Activated naive CD4-positive, alpha-beta T cell treated with anti-CD3 and anti-CD28 coated beads, Interleukin-2, amount 50 U/mL, for 16 hours (primary cell): Measurements from ENCODE around the gene C2orf81.
"Not testable (repeated sequence)": the region's sequence is repeated elsewhere in the genome, so short reads cannot be mapped to it uniquely, and the experiment has no call there.

Experiments used
- DNase-seq: peaks from one replicate; pipeline ENCODE4 v3.0.0-alpha.2; 2020

Gene C2orf81

DNA sequence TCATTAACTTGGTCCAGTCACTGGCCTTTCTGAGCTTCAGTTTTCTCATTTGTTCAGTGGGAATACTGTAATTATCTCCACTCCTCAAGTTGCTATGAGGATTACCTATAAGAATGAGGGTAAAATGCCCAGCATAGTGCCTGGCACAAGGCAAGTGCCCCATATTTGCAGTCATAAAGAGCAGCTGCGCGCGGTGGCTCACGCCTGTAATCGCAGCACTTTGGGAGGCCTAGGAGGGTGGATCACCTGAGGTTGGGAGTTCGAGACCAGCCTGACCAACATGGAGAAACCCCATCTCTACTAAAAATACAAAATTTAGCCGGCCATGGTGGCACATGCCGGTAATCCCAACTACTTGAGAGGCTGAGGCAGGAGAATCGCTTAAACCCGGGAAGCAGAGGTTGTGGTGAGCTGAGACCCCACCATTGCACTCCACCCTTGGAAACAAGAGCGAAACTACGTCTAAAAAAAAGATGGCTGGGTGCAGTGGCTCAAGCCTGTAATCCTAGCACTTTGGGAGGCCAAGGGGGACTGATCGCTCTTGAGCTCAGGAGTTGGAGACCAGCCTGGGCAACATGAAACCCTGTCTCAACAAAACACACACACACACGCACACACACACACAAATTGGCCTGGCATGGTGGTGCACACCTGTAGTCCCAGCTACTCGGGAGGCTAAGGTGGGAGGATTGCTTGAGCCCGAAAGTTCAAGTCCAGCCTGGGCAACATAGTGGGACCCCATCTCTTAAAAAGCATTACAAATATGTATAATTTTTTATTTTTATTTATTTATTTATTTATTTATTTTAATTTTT lies 21.3 kb upstream of the C2orf81 start:
- DNase-seq = not testable (repeated sequence)

GRCh38 chr2:74441690-74442482 lies 20.5 kb upstream of the C2orf81 start, which contains the start of gene RTKN:
RTKN (minus strand) TSS chr2:74441937; CDS start chr2:74441816, 121 bp downstream.
- DNase-seq = peak; percentile 26

- DNase-seq = no peak
Observed at GRCh38 chr2:74441170-74441689, 19.8 kb upstream of the C2orf81 start.

GRCh38 chr2:74440378-74441169 lies 19.2 kb upstream of the C2orf81 start:
- DNase-seq = peak; percentile 53

DNA sequence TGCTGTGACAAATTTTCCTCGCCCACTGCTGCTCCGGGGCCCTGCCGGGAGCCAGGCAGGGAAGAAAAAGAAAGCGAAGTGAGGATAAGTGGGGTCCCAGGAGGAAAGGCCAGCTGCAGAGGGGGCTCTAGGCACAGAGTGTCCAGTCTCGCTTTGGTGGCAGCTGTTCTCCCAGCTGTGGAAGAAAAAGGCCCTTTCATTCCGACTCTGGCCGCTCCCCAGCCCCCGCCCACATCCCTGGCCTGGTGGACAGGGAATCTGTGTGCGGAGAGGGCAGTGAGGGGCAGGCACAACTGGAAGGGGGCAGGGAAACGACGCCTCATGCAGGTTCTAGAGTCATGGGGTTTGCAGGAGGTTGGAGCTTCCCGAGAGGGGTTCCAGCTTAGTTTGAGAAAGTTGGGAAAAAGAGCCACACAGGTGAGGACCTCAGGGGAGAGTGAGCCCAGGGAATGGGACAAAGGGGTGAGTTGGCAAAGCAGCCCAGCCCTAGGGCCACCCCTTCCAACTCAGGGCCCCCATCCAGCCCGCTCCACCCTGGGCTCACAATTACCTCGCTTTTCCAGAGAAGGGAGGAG lies 18.5 kb upstream of the C2orf81 start:
- no peak for DNase-seq

- DNase-seq = no peak
Observed at GRCh38 chr2:74439373-74439772, 18.0 kb upstream of the C2orf81 start.

GRCh38 chr2:74438248-74438647 lies 16.8 kb upstream of the C2orf81 start:
- no peak for DNase-seq

DNA sequence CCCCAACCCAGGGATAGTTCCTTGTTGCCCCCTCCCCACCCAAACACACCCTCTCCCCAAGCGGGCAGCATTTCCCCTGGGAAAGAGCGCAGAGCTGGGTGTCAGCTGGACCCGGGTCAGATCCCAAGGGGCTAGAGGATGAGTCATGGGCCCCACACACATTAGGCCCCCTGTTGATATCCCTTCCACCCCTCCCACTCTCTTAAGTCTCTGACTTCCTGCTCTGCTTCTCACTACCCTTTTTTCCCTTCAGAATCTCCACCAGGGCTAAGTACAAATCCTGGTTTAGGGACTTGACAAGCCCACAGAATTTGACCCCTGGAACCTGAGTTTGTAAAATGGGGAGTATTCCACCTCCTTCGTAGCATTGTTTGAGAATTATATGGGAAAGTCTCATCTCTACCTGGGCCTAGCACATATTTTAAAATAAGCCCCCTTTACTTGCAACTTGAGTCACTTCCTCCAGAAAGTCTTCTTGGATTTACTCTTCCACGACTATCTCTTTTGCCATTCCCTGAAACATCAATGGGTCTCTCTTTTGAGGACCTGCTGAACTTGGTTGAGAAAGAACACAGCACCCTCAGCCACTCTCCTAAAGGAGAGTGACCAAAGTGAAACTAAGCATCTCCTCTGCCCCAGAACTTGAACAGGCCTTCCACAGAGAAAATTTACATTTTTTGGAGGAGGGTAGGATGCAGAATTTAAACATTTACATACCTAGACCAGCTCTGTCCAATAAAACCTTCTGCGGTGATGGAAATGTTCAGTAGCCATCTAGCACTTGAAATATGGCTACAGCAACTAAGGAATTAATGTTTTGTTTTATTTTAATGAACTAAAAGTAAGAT lies 15.7 kb upstream of the C2orf81 start:
- no peak for DNase-seq

DNA sequence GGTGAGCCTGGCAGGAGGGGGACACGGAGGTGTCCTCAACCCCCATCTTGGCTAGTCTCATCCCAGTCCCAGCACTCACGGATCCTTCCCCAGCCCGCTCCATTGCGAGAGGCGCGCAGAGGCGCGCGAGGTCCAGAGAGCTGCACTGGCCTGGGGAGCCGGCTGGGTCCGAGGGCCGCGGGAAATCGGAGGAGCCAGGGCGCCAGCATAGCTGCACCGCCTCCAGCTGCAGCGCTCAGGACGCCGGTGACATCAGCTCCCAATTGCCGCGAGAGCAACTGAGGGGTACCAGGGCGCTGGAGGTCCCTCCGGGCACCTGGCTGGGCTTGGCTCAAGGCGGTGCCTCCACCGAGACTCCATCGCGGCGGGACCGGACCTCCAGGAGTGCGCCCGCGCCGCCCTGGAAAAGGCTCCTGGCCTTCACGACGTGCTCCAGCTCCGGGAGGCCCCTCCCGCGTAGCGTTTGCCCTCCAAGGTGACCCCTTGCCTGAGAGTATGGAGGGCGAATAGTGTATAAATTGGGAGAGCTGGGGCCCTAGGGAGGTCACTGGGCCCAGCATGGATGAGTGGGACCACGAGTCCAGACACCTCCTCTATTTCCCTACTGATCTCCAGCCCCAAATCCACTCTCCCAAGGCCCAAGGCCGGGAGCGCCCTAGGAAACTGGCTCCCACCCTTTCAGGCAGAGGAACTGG lies 14.8 kb upstream of the C2orf81 start:
- no peak for DNase-seq

GRCh38 chr2:74430502-74430901 lies 9.1 kb upstream of the C2orf81 start:
- no peak for DNase-seq

DNA sequence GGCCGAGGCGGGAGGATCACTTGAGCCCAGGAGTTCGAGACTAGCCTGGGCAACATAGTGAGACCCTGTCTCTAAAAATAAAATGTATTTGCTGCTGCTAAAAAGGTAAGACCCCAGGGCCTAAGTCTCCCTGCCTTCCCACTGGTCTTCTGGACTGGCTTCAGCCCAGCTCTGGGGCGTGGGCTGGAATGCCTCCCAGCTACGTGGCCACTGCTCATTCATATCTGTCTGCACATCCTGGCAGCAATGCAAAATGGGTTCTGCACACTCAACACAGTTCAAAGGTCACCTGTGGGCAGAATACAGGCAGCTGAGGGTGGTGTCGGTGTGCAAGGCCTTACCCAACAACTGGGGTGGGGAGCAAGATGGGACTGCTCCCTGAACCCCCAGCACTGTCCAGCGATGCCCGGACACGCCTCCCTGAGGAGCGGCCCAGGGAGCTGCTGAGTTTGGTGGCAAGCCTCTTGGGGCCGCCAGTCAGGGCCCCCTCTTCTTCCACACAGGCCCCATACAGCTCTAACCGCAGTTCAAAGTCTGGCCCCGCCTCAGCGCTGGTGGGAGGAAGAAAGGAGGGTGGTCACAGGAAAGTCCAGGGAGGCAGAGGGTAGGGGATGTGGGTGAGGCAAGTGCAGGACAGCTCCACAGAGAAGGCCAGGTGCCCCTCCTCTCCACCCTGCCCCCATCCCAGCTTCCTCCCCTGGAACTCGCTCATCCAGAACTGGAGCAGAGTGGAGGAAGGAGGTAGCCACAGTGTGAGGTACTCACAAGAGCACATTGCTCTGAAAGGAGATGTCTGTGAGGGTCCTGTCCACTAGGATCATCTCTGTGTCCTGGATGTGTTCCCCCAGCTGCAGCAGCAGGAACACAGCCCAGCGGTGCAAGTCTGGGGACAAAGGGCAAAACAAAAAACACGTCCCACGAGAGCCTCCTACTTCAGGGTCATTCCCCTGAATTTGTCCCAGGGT lies 8.3 kb upstream of the C2orf81 start:
- no peak for DNase-seq

DNA sequence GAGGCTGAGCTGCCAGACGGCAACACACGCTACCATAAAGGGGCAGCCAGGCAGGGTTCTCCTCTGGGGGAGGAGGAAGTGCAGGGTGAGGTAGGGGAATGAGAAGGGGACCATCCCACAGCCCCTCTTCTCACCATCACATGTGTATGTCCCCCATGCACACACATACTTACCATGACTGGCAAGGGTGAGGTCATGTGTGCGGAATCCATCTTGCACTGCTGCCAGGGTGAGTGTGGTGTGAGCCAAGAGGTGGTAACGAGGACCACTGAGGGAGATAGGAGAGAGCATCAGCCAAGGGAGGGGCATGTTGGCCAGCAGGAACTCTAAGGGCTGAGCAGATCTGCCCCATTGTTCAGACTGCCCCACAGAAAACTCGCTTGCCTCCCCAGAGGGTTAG lies 7.3 kb upstream of the C2orf81 start:
- no peak for DNase-seq

DNA sequence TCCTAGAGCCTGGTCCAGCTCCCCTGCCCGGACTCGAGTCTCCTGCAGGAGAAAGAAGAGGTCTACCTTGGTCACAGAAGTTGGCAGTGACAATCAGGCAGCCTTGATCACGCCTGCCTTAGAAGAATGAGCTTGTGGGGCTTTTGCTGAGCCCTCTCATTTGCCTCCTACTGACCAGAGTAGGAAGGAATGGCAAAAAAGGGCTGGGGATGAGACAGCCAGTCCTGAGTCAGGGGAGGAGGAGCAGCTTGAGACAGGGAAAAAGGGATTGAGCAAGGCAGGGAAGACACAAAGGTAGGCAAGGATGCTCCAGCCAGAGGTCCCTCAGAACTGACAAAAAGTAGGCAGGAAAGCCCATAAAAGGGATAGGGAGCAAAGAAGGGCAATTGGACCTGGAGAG lies 6.1 kb upstream of the C2orf81 start:
- DNase-seq = no peak

- DNase-seq = no peak
Observed at GRCh38 chr2:74426181-74426758, 4.9 kb upstream of the C2orf81 start.

DNA sequence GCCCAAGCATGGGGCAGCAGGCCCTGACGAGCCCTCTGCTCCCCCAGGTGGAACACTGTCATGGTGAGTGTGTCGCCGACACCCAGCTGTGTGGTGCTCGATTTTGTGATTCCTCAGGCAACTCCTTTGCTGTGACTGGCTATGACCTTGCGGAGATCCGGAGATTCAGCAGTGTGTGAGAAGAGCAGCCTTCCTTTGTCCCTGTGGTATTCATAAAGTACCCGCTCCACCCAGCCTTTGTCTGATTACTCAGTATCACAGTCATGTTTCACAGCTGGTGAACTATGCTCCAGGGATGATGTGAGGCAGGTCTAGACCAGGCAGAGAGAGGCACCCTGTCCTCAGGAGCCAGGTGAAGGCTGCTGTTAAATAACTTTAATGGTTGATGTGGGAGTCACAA lies 4.1 kb upstream of the C2orf81 start:
- no peak for DNase-seq

DNA sequence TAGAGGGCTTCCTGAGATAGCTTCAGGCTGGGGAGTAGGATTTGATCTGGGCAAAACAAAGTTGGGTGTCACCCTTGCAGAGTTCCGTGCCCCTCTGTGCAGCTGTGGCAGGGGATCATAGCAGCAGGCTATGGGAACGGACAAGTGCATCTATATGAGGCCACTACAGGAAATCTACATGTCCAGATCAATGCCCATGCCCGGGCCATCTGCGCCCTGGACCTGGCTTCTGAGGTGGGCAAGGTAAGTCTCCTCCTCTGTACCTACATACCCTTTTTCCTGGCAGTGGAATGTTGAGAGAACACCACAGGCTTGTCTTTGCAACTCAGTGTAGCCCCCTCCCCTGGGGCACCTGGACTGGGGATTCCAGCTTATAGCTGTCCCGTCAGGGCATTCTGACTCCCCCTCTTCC lies 3.6 kb upstream of the C2orf81 start:
- DNase-seq = no peak

GRCh38 chr2:74424139-74424992 lies 2.9 kb upstream of the C2orf81 start:
- no peak for DNase-seq
